ENCODE measurements around the gene RARA.

RARA gene

GRCh38 chr17:40326832-40327199 lies 17.8 kb downstream of the RARA start:
- DNase-seq = no peak
- no peak overlapping the region for H3K27ac ChIP-seq (ENCODE audit: low read length)
- H3K4me1 ChIP-seq (ENCODE audit: insufficient read depth, low read length) = peaks cover 46% of the 10 kb centered on the region
- H4K20me1 ChIP-seq (ENCODE audit: insufficient read depth, low read length) = peaks cover 44% of the 10 kb centered on the region
- H2AFZ ChIP-seq (ENCODE audit: low read depth, low read length) = no peak overlapping the region
- H3K79me2 ChIP-seq (ENCODE audit: insufficient read depth, low read length) = peaks cover 16% of the 10 kb centered on the region
- no peak overlapping the region for H3K4me2 ChIP-seq (ENCODE audit: insufficient read depth, low read length)
- no peak overlapping the region for H3K9ac ChIP-seq (ENCODE audit: low read depth, low read length)
- ATAC-seq (ENCODE audit: insufficient read depth, low read depth) = no peak
- no peaks in the 10 kb centered on the region for H3K27me3 ChIP-seq (ENCODE audit: insufficient read depth, low read length, poor library complexity)
- no peaks in the 10 kb centered on the region for H3K9me3 ChIP-seq (ENCODE audit: insufficient read depth, low read length, severe bottlenecking)
- H3K4me3 ChIP-seq (ENCODE audit: low read depth in 1 of 2, low read length in 2 of 2) = no peak overlapping the region
- no peak for TF ChIP-seq CTCF (IDR thresholded peaks at IDR 0.05; ENCODE audit: borderline replicate concordance, extremely low read depth, low read length, poor library complexity, severe bottlenecking)
- TF ChIP-seq EZH2 (IDR thresholded peaks at IDR 0.05; ENCODE audit: borderline replicate concordance, low read depth, low read length, severe bottlenecking) = no peak
- peaks cover 7% of the 10 kb centered on the region; the same call in 1 of the 2 replicates for H3K36me3 ChIP-seq (ENCODE audit: insufficient read depth, low read length)

DNA sequence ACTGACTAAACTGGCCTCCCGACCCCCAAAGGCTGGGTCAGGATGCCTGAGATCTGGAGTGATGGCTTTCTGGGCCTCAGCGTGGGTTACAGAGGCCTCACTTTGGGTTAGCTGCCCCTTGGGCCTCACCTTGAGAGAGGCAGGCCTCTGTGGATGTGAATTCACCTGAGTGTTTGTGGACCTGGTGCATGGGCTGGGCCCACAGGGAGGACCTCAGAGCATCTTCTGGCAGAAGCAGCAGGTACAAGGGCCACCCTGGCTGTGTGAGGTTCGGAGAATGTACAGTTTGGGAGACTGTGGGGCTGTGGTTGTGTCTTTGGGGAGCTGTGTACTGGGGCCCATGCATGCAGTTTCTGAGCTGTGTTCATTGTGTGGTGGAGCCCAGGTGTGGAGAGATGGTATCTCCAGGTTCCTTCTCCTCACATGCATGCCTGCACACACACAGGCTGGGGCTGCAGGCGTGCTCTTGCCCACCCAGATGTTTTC lies 18.3 kb downstream of the RARA start:
- Histone ChIP-seq H3K4me1 (ENCODE audit: insufficient read depth, low read length) (peaks cover 41% of the 10 kb centered on the region), H2AFZ (ENCODE audit: low read depth, low read length) (no peak overlapping the region), H3K4me2 (ENCODE audit: insufficient read depth, low read length) (no peak overlapping the region), H3K27me3 (ENCODE audit: insufficient read depth, low read length, poor library complexity) (no peaks in the 10 kb centered on the region), H3K9ac (ENCODE audit: low read depth, low read length) (no peak overlapping the region), H3K9me3 (ENCODE audit: insufficient read depth, low read length, severe bottlenecking) (no peaks in the 10 kb centered on the region), H3K36me3 (ENCODE audit: insufficient read depth, low read length) (peaks cover 8% of the 10 kb centered on the region; the same call in 1 of the 2 replicates), H3K79me2 (ENCODE audit: insufficient read depth, low read length) (peaks cover 16% of the 10 kb centered on the region), H4K20me1 (ENCODE audit: insufficient read depth, low read length) (peaks cover 40% of the 10 kb centered on the region), H3K4me3 (ENCODE audit: low read depth in 1 of 2, low read length in 2 of 2) (no peak overlapping the region), H3K27ac (ENCODE audit: low read length) (no peak overlapping the region)
- ATAC-seq (ENCODE audit: insufficient read depth, low read depth) = no peak
- TF ChIP-seq CTCF (IDR thresholded peaks at IDR 0.05; ENCODE audit: borderline replicate concordance, extremely low read depth, low read length, poor library complexity, severe bottlenecking) (no peak), EZH2 (IDR thresholded peaks at IDR 0.05; ENCODE audit: borderline replicate concordance, low read depth, low read length, severe bottlenecking) (no peak)
- DNase-seq = no peak

DNA sequence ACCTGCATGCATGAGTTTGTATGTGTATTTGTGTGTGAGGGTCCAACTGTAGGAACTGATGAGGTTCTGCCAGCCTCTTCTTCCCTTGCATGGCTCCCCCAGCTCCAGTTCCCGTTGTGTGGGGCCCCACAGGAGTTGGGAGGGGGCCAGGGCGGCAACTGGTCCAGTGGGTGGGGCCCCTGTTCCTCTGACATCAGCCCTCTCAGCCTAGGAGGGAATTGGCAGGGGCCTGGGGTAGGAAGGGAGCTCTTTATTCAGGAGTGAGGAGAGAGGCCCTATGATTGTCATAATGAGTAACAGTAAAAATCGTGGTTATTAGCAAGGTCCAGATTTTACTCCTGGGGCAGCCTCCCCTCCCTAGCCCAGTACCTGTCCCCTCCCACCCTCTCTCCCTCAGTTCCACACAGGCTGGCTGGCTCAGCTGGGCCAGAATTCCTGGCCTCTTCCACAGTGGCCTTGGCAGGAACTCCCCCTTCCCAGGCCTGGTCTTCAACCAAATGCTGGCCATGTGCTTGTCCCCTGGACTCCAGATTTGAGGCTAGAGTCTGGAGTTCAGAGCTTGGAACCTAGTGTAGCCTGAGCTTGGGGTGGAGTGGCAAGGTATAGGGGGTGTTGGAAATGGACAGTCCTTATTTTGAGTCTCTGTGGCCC lies 18.9 kb downstream of the RARA start:
- no peak for DNase-seq
- Histone ChIP-seq H3K4me3 (ENCODE audit: low read depth in 1 of 2, low read length in 2 of 2) (no peak overlapping the region), H3K79me2 (ENCODE audit: insufficient read depth, low read length) (peaks cover 16% of the 10 kb centered on the region), H2AFZ (ENCODE audit: low read depth, low read length) (no peak overlapping the region), H3K36me3 (ENCODE audit: insufficient read depth, low read length) (peaks cover 8% of the 10 kb centered on the region; the same call in 1 of the 2 replicates), H3K27ac (ENCODE audit: low read length) (no peak overlapping the region), H3K9ac (ENCODE audit: low read depth, low read length) (no peak overlapping the region), H3K4me1 (ENCODE audit: insufficient read depth, low read length) (peaks cover 35% of the 10 kb centered on the region), H4K20me1 (ENCODE audit: insufficient read depth, low read length) (peaks cover 39% of the 10 kb centered on the region), H3K4me2 (ENCODE audit: insufficient read depth, low read length) (no peak overlapping the region), H3K9me3 (ENCODE audit: insufficient read depth, low read length, severe bottlenecking) (no peaks in the 10 kb centered on the region), H3K27me3 (ENCODE audit: insufficient read depth, low read length, poor library complexity) (no peaks in the 10 kb centered on the region)
- ATAC-seq (ENCODE audit: insufficient read depth, low read depth) = no peak
- no peak for TF ChIP-seq EZH2 (IDR thresholded peaks at IDR 0.05; ENCODE audit: borderline replicate concordance, low read depth, low read length, severe bottlenecking)
- TF ChIP-seq CTCF (IDR thresholded peaks at IDR 0.05; ENCODE audit: borderline replicate concordance, extremely low read depth, low read length, poor library complexity, severe bottlenecking) = no peak
